AG09309 (cell line): Measurements from ENCODE around the gene ACIN1.

Experiments used
- DNase-seq: peaks from one replicate; pipeline ENCODE4 v3.0.0-alpha.2; 2010; ENCODE audit warnings: low read depth
- H3K4me3 ChIP-seq: 2 replicates; pipeline ENCODE4 v1.5.1; 2011; ENCODE audit warnings: mild to moderate bottlenecking, low read depth, low read length, moderate library complexity; ENCODE audit not compliant: control insufficient read depth
- TF ChIP-seq, protein P1 (sequence below): IDR thresholded peaks from 2 replicates; pipeline ENCODE4 v1.5.1; 2011; ENCODE audit warnings: mild to moderate bottlenecking, low read depth, low read length, inconsistent platforms; ENCODE audit not compliant: insufficient read depth, control insufficient read depth; ENCODE audit errors: missing control alignments

Gene ACIN1

DNA sequence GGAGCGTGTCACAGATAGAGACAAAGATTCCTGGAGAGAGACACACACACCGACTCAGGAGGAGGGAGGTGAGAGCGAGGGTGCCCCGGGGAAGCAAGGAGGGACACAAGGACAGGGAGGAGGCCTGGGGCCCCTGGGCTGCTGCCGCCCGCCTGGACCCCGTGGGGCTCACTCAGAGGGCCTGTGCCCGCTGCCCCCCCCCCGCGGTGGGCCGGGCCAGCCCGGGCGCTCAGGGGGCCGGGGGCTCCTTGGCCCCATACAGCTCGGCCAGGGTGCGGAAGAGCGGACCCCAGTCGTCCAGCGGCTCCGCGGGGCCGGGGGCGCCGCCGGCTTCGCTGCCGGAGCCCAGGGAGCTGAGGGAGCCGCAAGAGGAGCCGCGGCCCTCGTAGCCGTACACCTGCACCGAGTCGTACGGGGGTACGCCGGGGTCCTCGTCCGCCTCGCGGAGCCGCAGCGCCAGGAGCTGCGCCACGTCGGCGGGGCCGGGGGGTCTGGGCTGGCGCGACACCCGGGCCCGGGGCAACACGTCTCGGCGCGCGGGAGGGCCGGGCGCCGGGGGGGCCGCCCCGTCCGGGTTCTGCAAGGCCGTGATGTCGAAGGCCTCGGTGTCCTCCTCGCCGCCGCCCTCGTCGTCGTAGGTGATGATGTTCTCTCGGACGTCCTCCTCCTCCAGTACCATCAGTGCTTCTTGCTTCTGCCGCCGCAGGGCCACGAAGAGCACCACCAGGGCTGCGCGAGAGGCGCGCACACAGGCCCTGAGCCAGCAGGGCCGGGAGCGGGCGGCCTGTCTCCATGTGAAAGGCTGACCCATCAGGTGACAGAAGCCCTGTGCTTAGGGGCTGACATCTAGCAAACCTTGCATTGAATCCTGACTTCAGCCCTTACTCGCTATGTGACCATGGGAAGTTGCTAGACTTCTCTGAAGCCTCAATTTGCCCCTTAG is 46.9 kb downstream of the ACIN1 start:
- no peak overlapping the region for H3K4me3 ChIP-seq
- DNase-seq = no peak
- TF ChIP-seq, protein P1, sequence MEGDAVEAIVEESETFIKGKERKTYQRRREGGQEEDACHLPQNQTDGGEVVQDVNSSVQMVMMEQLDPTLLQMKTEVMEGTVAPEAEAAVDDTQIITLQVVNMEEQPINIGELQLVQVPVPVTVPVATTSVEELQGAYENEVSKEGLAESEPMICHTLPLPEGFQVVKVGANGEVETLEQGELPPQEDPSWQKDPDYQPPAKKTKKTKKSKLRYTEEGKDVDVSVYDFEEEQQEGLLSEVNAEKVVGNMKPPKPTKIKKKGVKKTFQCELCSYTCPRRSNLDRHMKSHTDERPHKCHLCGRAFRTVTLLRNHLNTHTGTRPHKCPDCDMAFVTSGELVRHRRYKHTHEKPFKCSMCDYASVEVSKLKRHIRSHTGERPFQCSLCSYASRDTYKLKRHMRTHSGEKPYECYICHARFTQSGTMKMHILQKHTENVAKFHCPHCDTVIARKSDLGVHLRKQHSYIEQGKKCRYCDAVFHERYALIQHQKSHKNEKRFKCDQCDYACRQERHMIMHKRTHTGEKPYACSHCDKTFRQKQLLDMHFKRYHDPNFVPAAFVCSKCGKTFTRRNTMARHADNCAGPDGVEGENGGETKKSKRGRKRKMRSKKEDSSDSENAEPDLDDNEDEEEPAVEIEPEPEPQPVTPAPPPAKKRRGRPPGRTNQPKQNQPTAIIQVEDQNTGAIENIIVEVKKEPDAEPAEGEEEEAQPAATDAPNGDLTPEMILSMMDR = no peak

DNA sequence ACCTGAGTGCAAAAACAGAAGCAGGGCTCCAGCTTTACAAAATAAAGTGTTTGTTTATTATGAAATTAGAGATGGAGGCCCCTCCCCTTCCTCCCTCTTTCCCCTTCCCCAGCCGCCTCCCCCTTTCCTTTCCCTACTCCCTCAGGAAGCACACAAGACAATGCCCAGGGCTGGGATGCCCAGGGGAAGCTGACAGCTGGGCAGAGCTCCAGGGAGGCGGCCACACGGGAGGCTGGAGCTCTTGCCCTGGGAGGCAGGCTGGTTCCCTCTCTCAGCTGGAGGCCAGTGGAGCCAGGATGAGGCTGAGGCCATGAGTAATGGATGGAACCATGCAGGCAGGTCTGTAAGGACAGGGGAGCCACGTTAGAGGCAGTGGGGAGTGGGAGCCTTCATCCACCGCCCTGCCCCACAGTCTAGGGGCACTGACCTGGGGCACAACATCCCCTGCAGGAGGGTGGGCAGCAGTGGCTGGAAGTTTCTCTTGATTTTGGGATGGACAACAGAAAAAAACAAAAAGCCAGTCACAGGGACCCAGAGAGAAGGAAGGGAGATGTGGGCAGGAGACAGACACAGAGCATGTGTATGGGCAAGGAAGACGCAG is 47.8 kb downstream of the ACIN1 start:
- no peak for DNase-seq
- H3K4me3 ChIP-seq = no peak overlapping the region
- TF ChIP-seq, protein P1 = no peak

DNA sequence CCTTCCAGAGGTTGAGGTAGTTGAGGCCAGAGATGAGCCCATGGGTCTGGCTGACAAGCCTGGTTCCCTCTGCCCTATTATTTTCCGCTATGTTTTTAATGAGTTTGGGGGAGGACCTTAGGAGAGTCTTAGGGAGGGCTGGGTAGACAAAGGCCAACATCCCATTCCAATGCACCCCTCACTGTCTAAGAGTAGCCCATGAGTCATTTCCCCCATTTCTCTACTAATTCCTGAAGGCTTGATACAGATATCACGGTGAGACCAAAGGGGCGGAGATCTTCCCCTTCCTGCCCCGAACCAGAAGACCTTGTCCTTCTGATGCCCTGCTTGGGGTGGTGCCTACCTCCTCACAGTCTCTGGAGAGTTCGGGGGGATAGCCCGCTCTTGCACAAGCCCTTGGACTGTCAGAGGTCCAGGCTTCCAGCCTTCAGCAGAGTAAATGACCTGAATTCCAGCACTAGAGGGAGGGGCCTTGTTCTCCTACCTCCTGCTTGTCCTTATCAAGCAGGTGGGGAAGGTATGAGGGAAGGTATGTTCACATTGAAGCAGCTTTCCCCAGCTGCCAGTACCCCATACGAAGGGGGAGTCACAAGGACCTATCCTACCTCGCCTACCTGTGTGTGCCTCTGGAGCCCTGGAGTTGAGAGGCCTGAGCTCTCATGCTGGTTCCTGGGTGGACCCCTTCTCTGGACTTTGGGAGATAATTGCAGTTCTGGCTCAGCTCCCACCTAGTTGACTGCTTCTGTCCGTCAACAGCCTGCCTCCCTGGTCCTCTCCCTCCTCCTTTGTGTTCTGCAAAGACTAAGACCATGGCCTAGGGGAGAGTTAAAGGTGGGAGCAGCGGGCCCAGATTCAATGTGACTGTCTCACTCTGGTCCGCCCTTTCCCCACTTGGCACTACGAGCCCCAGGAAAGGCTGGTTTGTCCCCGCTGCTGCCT is 49.2 kb downstream of the ACIN1 start:
- TF ChIP-seq, protein P1 = no peak
- DNase-seq = no peak
- H3K4me3 ChIP-seq = no peak overlapping the region

DNA sequence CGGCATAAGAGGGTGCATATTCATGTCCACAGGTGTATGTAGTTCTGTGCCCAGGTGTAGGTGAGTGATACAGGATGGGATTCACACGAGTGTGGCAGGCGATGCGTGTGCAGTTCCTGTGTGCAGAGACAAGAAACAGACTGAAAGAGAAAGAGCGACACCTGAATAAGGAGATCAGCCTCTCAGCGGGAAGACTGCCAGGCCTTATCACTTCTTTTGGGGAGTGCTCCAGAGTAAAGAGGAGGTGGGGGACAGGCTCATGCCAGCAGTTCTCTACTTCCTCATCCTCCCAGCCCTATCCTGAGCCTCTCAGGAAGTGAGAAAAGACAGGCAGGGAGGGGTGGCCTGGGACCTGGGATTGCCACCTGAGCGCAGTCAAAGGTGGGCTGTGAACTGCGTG is 50.1 kb downstream of the ACIN1 start:
- TF ChIP-seq, protein P1 = no peak
- no peak overlapping the region for H3K4me3 ChIP-seq
- no peak for DNase-seq

DNA sequence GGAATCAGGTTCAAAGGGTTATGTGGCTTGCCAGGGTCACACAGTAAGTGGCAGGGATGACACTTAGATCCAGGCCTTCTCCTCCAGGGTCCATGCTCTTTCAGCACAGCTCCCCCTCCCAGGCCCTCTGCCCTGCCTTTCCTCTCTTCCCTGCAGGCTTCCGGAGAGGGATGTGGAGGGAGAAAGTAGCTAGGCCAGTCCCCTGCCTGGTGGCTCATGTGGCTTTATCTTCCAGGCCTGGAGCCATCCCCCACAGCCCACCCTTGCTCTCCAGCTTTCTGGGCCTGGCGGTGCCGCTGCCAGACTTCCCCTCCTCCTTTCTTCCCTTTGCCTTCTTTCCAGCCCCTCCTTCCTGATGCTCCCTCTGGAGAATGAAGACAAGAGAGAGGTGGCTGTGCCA is 51.2 kb downstream of the ACIN1 start:
- TF ChIP-seq, protein P1 = no peak
- H3K4me3 ChIP-seq = no peak overlapping the region
- DNase-seq = no peak

DNA sequence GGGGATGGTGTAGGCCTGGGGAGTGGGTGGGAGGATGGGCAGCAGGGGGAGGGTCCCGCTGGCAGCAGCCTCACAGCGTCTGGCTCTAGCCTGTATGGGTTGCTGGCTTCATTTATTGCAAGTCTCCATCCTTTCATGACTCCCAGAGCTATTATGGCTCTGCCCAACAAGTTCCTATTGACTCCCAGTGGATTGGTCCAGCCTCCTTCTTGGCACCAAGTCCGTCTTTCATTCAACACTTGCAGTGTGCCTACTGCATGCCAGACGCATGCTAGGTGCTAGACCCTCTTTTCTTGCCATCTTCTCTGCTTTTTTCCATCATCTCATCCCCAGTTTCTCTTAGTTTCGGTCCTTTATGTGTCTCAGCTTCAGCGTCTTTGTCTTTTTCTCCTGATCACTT is 51.8 kb downstream of the ACIN1 start:
- no peak for DNase-seq
- TF ChIP-seq, protein P1 = no peak
- H3K4me3 ChIP-seq = no peak overlapping the region
